ENCODE data around the gene C6orf120. TPM values are rescaled to one million over a fixed set of nuclear protein-coding genes. Genes with fewer than 3 reads are reported as not detected.

The C6orf120 gene
- total RNA-seq, 3 donors from 2014 or later (not counting 1 experiment from before 2014, with no cell fraction given): 13.9 to 17.3 (median 16.6) TPM

DNA sequence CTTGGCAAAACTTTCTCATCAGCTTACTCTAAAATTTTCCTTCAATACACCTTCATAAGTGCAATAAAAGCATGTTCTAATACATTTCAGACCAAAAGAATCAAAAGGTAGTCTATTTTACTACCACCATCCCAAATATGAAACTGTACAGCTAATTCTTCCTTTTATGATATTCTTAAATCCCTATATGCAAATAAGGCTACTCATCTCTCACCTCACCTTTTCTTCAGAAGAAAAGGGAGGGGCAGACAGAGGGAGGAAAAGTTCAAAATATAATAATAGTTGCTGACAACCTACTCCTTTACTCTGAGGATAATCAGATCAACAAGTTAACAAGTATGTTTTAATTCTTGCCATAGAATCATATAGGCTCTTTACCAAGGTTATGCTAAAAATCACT lies 7.4 kb downstream of the C6orf120 start:
- no peak overlapping the region for H3K4me3 Mint-ChIP-seq
- peaks cover 1 to 17% of the 10 kb centered on the region in 2 donors for H3K4me1 Mint-ChIP-seq
- no peaks in the 10 kb centered on the region for H3K9me3 ChIP-seq (ENCODE audit: control insufficient read depth, insufficient read depth, low read length)
- DNase-seq (no peak), ATAC-seq (no peak)
- intact Hi-C loops (cut with micrococcal nuclease): loop anchor here (10.0 kb wide), 1 partner anchor 834 kb away; no protein-coding TSS in a partner anchor
- H3K27me3 ChIP-seq (ENCODE audit: control insufficient read depth, insufficient read depth, low read length): no peaks in the 10 kb centered on the region
- no peaks in the 10 kb centered on the region for H3K4me1 ChIP-seq (ENCODE audit: control insufficient read depth, insufficient read depth, low read length)
- H3K27me3 Mint-ChIP-seq (ENCODE audit: low read depth in 2 of 2): no peaks in the 10 kb centered on the region
- no peak overlapping the region for H3K4me3 ChIP-seq (ENCODE audit: low read length)
- no peak overlapping the region for H3K27ac Mint-ChIP-seq
- H3K36me3 ChIP-seq (ENCODE audit: control insufficient read depth, insufficient read depth, low read length): peaks cover 39% of the 10 kb centered on the region
- no peaks in the 10 kb centered on the region for H3K36me3 Mint-ChIP-seq
- H3K27ac ChIP-seq (ENCODE audit: low read length): no peak overlapping the region
- TF ChIP-seq, protein P1, sequence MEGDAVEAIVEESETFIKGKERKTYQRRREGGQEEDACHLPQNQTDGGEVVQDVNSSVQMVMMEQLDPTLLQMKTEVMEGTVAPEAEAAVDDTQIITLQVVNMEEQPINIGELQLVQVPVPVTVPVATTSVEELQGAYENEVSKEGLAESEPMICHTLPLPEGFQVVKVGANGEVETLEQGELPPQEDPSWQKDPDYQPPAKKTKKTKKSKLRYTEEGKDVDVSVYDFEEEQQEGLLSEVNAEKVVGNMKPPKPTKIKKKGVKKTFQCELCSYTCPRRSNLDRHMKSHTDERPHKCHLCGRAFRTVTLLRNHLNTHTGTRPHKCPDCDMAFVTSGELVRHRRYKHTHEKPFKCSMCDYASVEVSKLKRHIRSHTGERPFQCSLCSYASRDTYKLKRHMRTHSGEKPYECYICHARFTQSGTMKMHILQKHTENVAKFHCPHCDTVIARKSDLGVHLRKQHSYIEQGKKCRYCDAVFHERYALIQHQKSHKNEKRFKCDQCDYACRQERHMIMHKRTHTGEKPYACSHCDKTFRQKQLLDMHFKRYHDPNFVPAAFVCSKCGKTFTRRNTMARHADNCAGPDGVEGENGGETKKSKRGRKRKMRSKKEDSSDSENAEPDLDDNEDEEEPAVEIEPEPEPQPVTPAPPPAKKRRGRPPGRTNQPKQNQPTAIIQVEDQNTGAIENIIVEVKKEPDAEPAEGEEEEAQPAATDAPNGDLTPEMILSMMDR (IDR thresholded peaks at IDR 0.05): no peak
- H3K9me3 Mint-ChIP-seq: no peaks in the 10 kb centered on the region

DNA sequence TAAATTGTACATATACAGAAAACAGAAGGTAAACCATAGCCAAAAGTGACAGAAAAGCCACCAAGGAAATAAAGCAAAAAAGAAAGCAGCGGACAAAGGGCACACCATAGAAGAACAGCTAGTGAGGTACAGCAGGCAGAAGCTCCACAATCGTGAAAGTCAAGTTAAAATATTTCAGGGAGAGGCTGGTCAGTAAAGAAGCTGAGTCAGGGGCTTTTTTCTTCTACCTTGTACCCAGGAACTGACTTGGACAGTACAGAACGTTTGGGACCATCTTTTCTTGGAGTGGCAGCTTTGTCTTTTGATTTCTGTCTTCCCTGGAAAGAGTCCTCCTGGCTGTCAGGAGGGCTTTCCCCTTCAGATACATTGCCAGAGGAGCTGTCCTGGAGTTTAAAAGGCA lies 8.1 kb downstream of the C6orf120 start:
- TF ChIP-seq, protein P1 (IDR thresholded peaks at IDR 0.05): no peak
- Histone ChIP-seq H3K27ac (ENCODE audit: low read length) (no peak overlapping the region), H3K4me3 (ENCODE audit: low read length) (no peak overlapping the region), H3K4me1 (ENCODE audit: control insufficient read depth, insufficient read depth, low read length) (no peaks in the 10 kb centered on the region), H3K36me3 (ENCODE audit: control insufficient read depth, insufficient read depth, low read length) (peaks cover 45% of the 10 kb centered on the region), H3K27me3 (ENCODE audit: control insufficient read depth, insufficient read depth, low read length) (no peaks in the 10 kb centered on the region), H3K9me3 (ENCODE audit: control insufficient read depth, insufficient read depth, low read length) (no peaks in the 10 kb centered on the region)
- no peaks in the 10 kb centered on the region for H3K9me3 Mint-ChIP-seq
- intact Hi-C loops (cut with micrococcal nuclease): no loop called here
- peaks cover 0 to 14% of the 10 kb centered on the region in 2 donors for H3K4me1 Mint-ChIP-seq
- no peak overlapping the region for H3K4me3 Mint-ChIP-seq
- 85% methylated on average over 3 of the region's 3 CpGs for WGBS (ENCODE audit: insufficient coverage)
- ATAC-seq: no peak
- peaks cover 3% of the 10 kb centered on the region for H3K36me3 Mint-ChIP-seq
- H3K27ac Mint-ChIP-seq: no peak overlapping the region
- H3K27me3 Mint-ChIP-seq (ENCODE audit: low read depth in 2 of 2): no peaks in the 10 kb centered on the region
- DNase-seq: no peak

DNA sequence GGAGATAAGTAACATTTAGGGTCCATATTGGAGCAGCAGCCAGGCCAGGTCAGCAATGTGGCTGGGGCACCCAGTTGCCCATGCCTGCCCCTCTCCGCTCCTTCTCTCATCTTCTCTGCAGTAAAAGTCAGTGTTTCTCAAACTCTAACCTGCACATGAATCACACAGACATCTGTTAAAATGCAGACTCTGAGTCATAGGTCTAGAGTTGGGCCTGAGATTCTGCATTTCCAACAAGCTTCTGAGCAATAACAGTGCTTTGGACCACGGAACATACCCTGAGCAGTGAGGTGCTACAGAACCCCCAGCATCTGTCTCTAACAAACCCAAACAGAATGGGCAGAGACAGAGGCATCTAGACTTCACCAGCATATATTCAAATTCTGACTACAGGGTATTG lies 12.3 kb downstream of the C6orf120 start:
- Histone ChIP-seq H3K27ac (ENCODE audit: low read length) (no peak overlapping the region), H3K4me1 (ENCODE audit: control insufficient read depth, insufficient read depth, low read length) (no peaks in the 10 kb centered on the region), H3K4me3 (ENCODE audit: low read length) (no peak overlapping the region), H3K9me3 (ENCODE audit: control insufficient read depth, insufficient read depth, low read length) (no peaks in the 10 kb centered on the region), H3K36me3 (ENCODE audit: control insufficient read depth, insufficient read depth, low read length) (peaks cover 36% of the 10 kb centered on the region), H3K27me3 (ENCODE audit: control insufficient read depth, insufficient read depth, low read length) (no peaks in the 10 kb centered on the region)
- DNase-seq (no peak), ATAC-seq (no peak)
- H3K9me3 Mint-ChIP-seq: no peaks in the 10 kb centered on the region
- H3K36me3 Mint-ChIP-seq: peaks cover 19% of the 10 kb centered on the region
- WGBS (ENCODE audit: insufficient coverage): 96% methylated on average over 2 of the region's 2 CpGs
- no peaks in the 10 kb centered on the region for H3K27me3 Mint-ChIP-seq (ENCODE audit: low read depth in 2 of 2)
- H3K4me3 Mint-ChIP-seq: no peak overlapping the region
- H3K27ac Mint-ChIP-seq: no peak overlapping the region
- no peaks in the 10 kb centered on the region for H3K4me1 Mint-ChIP-seq
- TF ChIP-seq, protein P1 (IDR thresholded peaks at IDR 0.05): no peak
- intact Hi-C loops (cut with micrococcal nuclease): no loop called here

DNA sequence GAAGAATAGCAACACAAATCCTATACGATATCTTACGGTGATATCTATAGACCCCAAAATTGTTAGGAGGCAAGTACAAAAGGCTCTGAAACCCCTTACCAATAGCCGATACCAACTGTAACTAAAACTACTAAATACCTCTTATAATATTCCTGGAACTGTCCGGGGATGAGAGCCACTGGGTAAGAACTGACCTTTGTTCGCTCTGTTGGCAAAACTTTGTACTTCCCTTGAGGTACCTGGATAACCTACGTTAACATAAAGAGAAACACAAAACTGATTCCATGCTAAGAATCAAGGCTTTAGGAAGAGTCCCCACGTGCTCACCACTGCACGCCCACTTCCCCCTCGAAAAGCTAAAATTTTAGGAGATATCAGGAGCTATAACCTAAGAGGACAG lies 12.7 kb downstream of the C6orf120 start:
- Histone ChIP-seq H3K36me3 (ENCODE audit: control insufficient read depth, insufficient read depth, low read length) (peaks cover 36% of the 10 kb centered on the region), H3K9me3 (ENCODE audit: control insufficient read depth, insufficient read depth, low read length) (no peaks in the 10 kb centered on the region), H3K4me1 (ENCODE audit: control insufficient read depth, insufficient read depth, low read length) (no peaks in the 10 kb centered on the region), H3K27me3 (ENCODE audit: control insufficient read depth, insufficient read depth, low read length) (no peaks in the 10 kb centered on the region), H3K27ac (ENCODE audit: low read length) (no peak overlapping the region), H3K4me3 (ENCODE audit: low read length) (no peak overlapping the region)
- Mint-ChIP-seq H3K36me3 (peaks cover 19% of the 10 kb centered on the region), H3K27ac (no peak overlapping the region), H3K4me1 (no peaks in the 10 kb centered on the region), H3K27me3 (ENCODE audit: low read depth in 2 of 2) (no peaks in the 10 kb centered on the region), H3K4me3 (no peak overlapping the region), H3K9me3 (no peaks in the 10 kb centered on the region)
- intact Hi-C loops (cut with micrococcal nuclease): no loop called here
- WGBS (ENCODE audit: insufficient coverage): 96% methylated on average over 9 of the region's 9 CpGs
- TF ChIP-seq, protein P1 (IDR thresholded peaks at IDR 0.05): no peak
- ATAC-seq (no peak), DNase-seq (no peak)

Data from natural killer cell (primary cell).